Chondrocyte (in vitro differentiated cells): ENCODE data around the gene ADARB1. TPM values are rescaled to one million over a fixed set of nuclear protein-coding genes. Genes with fewer than 3 reads are reported as not detected.

ENCODE experiments used
- total RNA-seq: library from RNA; stranded (reverse); gene quantifications from 3 replicates; pipeline ENCODE4 v1.2.1, GENCODE V29; 2021

Gene ADARB1
- total RNA-seq, 1 donor from 2014 or later: 92.8 TPM

Other genes starting within 250 kb of the ADARB1 start
- gene PTTG1IP, start 200.9 kb upstream of the ADARB1 start, total RNA-seq: 225 to 333 TPM (median 329 TPM) in 3 replicates
- gene ITGB2, start 153.7 kb upstream of the ADARB1 start, total RNA-seq: 0.15 to 1.4 TPM (median 0.87 TPM) in 3 replicates
- 20.4 to 27.4 TPM (median 24.0 TPM) in 3 replicates for gene SLX9, start 134.6 kb upstream of the ADARB1 start, total RNA-seq
- gene POFUT2, start 213.3 kb downstream of the ADARB1 start, total RNA-seq: 59.9 to 73.6 TPM (median 72.4 TPM) in 3 replicates